Astrocyte (in vitro differentiated cells and primary cell): ENCODE results near the gene PIMREG. TPM values are rescaled to one million over a fixed set of nuclear protein-coding genes. Genes with fewer than 3 reads are reported as not detected.

Source experiments
- DNase-seq: peaks from one replicate; pipeline ENCODE4 v3.0.0-alpha.2; 2010; ENCODE audit warnings: low read depth
- FAIRE-seq: peaks from 2 replicates; lab custom pipeline; 2011; peaks lifted over from hg19 to GRCh38; lab: Jason Lieb, UNC
- H2AFZ ChIP-seq: 2 replicates; pipeline ENCODE4 v1.6.0; 2012; ENCODE audit warnings: low read depth, low read length, inconsistent platforms
- H3K27ac ChIP-seq: 2 replicates; pipeline ENCODE4 v1.5.1; 2011; ENCODE audit warnings: low read depth, low read length, inconsistent platforms
- H3K27me3 ChIP-seq: 2 replicates; pipeline ENCODE4 v1.6.0; 2011; ENCODE audit warnings: low read length, inconsistent platforms; ENCODE audit not compliant: insufficient read depth
- H3K36me3 ChIP-seq: 2 replicates; pipeline ENCODE4 v1.5.1; 2011; ENCODE audit warnings: low read length, inconsistent platforms; ENCODE audit not compliant: insufficient read depth
- H3K4me1 ChIP-seq: 2 replicates; pipeline ENCODE4 v1.5.1; 2011; ENCODE audit warnings: low read length, inconsistent platforms; ENCODE audit not compliant: insufficient read depth
- H3K4me2 ChIP-seq: 2 replicates; pipeline ENCODE4 v1.6.0; 2012; ENCODE audit warnings: low read length, inconsistent platforms
- H3K4me3 ChIP-seq: 2 replicates; pipeline ENCODE4 v1.5.1; 2011; ENCODE audit warnings: low read depth, mild to moderate bottlenecking, low read length, inconsistent platforms; ENCODE audit not compliant: insufficient read depth
- H3K79me2 ChIP-seq: 2 replicates; pipeline ENCODE4 v1.6.0; 2012; ENCODE audit warnings: mild to moderate bottlenecking, low read length, inconsistent platforms; ENCODE audit not compliant: insufficient read depth
- H3K9ac ChIP-seq: 2 replicates; pipeline ENCODE4 v1.6.0; 2012; ENCODE audit warnings: mild to moderate bottlenecking, low read length, inconsistent platforms
- H3K9me3 ChIP-seq: 2 replicates; pipeline ENCODE4 v1.5.1; 2012; ENCODE audit warnings: low read depth, mild to moderate bottlenecking, low read length, inconsistent platforms; ENCODE audit not compliant: insufficient read depth
- H4K20me1 ChIP-seq: 2 replicates; pipeline ENCODE4 v1.6.0; 2012; ENCODE audit warnings: low read length, inconsistent platforms; ENCODE audit not compliant: insufficient read depth
- H3K27ac Mint-ChIP-seq: one replicate; pipeline ENCODE4 v1.8.0; 2021; ENCODE audit warnings: mild to moderate bottlenecking, mixed read lengths; ENCODE audit not compliant: unreplicated experiment
- H3K27me3 Mint-ChIP-seq: one replicate; pipeline ENCODE4 v1.8.0; 2021; ENCODE audit warnings: low read depth, mixed read lengths; ENCODE audit not compliant: unreplicated experiment
- H3K36me3 Mint-ChIP-seq: one replicate; pipeline ENCODE4 v1.8.0; 2021; ENCODE audit warnings: low read depth, mixed read lengths; ENCODE audit not compliant: unreplicated experiment
- H3K4me1 Mint-ChIP-seq: one replicate; pipeline ENCODE4 v1.8.0; 2021; ENCODE audit warnings: low read depth, mixed read lengths; ENCODE audit not compliant: unreplicated experiment
- H3K4me3 Mint-ChIP-seq: one replicate; pipeline ENCODE4 v1.8.0; 2021; ENCODE audit warnings: mild to moderate bottlenecking, moderate library complexity, mixed read lengths; ENCODE audit not compliant: unreplicated experiment
- H3K9me3 Mint-ChIP-seq: one replicate; pipeline ENCODE4 v1.8.0; 2021; ENCODE audit warnings: mild to moderate bottlenecking, mixed read lengths; ENCODE audit not compliant: unreplicated experiment
- EZH2 ChIP-seq: IDR thresholded peaks from 2 replicates; pipeline ENCODE4 v1.6.1; 2012; ENCODE audit warnings: mild to moderate bottlenecking, low read length, inconsistent platforms; ENCODE audit not compliant: insufficient read depth
- total RNA-seq: library from RNA; stranded (reverse); gene quantifications from 2 replicates; pipeline ENCODE4 v1.2.1, GENCODE V29; 2021
- TF ChIP-seq, protein P1 (sequence below): IDR thresholded peaks from 2 replicates; pipeline ENCODE4 v1.5.1; 2011; ENCODE audit warnings: low read depth, mild to moderate bottlenecking, inconsistent platforms, low read length, moderate library complexity; ENCODE audit not compliant: insufficient read depth

PIMREG gene
- total RNA-seq, 1 donor from 2014 or later: 2.6 TPM

DNA sequence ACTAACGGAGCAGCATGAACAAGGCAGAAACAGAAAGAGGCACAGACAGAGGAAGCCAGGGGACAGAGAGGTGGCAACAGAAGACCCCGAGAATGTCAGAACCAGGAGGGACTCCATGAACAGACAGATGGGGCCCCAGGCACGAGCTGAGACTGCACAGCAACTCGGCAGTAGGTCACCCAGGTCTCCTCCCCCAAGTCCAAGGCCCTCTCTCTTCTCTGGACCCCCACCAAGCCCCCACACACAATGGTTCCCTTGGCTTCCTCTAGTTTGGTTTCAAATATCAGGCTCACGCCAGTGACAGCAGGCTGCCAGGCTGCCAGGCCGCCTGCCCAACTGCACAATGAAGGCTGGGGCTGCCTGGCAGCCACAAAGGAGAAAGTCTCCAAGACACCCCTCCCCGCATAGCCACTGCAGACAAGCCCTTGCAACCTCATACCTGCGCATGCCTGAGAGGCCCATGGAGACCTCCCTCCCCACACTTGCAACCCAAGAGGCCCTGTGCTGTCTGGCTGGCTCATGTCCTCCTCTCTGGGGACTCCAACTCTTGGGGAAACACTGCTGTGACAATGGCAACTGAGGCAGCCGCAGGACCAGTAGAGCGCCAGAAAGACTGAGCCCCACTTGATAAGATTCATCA, 54.8 kb downstream of the PIMREG start:
- Histone ChIP-seq H2AFZ (no peak overlapping the region), H3K27ac (no peak overlapping the region), H4K20me1 (no peaks in the 10 kb centered on the region), H3K27me3 (peaks cover 4% of the 10 kb centered on the region), H3K4me3 (no peak overlapping the region), H3K9ac (no peak overlapping the region), H3K79me2 (no peaks in the 10 kb centered on the region), H3K36me3 (no peaks in the 10 kb centered on the region), H3K4me2 (no peak overlapping the region), H3K4me1 (no peaks in the 10 kb centered on the region), H3K9me3 (no peaks in the 10 kb centered on the region)
- TF ChIP-seq, protein P1, sequence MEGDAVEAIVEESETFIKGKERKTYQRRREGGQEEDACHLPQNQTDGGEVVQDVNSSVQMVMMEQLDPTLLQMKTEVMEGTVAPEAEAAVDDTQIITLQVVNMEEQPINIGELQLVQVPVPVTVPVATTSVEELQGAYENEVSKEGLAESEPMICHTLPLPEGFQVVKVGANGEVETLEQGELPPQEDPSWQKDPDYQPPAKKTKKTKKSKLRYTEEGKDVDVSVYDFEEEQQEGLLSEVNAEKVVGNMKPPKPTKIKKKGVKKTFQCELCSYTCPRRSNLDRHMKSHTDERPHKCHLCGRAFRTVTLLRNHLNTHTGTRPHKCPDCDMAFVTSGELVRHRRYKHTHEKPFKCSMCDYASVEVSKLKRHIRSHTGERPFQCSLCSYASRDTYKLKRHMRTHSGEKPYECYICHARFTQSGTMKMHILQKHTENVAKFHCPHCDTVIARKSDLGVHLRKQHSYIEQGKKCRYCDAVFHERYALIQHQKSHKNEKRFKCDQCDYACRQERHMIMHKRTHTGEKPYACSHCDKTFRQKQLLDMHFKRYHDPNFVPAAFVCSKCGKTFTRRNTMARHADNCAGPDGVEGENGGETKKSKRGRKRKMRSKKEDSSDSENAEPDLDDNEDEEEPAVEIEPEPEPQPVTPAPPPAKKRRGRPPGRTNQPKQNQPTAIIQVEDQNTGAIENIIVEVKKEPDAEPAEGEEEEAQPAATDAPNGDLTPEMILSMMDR: no peak
- TF ChIP-seq EZH2: no peak
- no peak for FAIRE-seq
- Mint-ChIP-seq H3K4me1 (peaks cover 15% of the 10 kb centered on the region), H3K27me3 (peaks cover 47% of the 10 kb centered on the region), H3K4me3 (no peak overlapping the region), H3K27ac (no peak overlapping the region), H3K36me3 (peaks cover 4% of the 10 kb centered on the region), H3K9me3 (no peaks in the 10 kb centered on the region)
- no peak for DNase-seq

Other genes starting within 250 kb of the PIMREG start
- not detected in 2 replicates for gene AIPL1, start 9.3 kb upstream of the PIMREG start, total RNA-seq
- gene PITPNM3, start 112.1 kb downstream of the PIMREG start, total RNA-seq: 1.0 and 1.3 TPM in 2 replicates
- 23.3 and 25.4 TPM in 2 replicates for gene KIAA0753, start 196.3 kb downstream of the PIMREG start, total RNA-seq
- 141 and 158 TPM in 2 replicates for gene TXNDC17, start 196.6 kb downstream of the PIMREG start, total RNA-seq
- 21.0 and 22.8 TPM in 2 replicates for gene MED31, start 207.2 kb downstream of the PIMREG start, total RNA-seq
- gene C17orf100, start 207.3 kb downstream of the PIMREG start, total RNA-seq: 3.1 and 4.1 TPM in 2 replicates